ENCODE results near the gene CD55.

- TF ChIP-seq POLR2A (IDR thresholded peaks at IDR 0.05; ENCODE audit: low read depth, low read length) (no peak), TAF1 (IDR thresholded peaks at IDR 0.05; ENCODE audit: low read depth, low read length) (no peak), POLR2AphosphoS5 (IDR thresholded peaks at IDR 0.05; ENCODE audit: low read depth, low read length) (no peak), POU2F2 (IDR thresholded peaks at IDR 0.05; ENCODE audit: low read depth, low read length) (no peak), SPI1 (IDR thresholded peaks at IDR 0.05; ENCODE audit: low read depth, low read length) (no peak), PAX5 (IDR thresholded peaks at IDR 0.05; ENCODE audit: insufficient read depth, low read length, severe bottlenecking) (no peak)
Observed at GRCh38 chr1:207277241-207277640, 44.2 kb upstream of the CD55 start.

All from GM12891 (cell line).